NCI-H2227 (cell line): ENCODE results near the gene GABRB3.

Source experiments
- DNase-seq: peaks from one replicate; lab custom pipeline; 2025; ENCODE audit not compliant: unreplicated experiment; lab: John Stamatoyannopoulos, UW

The GABRB3 gene

DNA sequence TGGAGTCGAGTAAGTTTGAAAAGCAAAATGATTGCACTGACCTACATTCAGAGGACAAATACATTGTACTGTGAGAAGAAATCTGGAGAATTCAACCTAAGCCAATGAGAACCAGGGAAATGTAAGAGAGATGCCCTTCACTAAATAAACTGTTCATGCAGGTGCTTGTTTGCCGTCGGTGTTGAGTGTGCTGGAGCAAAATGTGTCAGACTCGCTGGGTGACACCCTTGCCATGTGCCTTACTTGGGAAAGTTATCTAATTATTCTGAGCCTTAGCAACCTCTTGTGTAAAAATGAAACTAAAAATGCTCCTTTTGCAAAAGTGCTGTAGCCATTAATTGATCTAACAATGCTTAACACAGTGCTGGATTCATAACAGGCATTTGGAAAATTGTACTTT lies 140.4 kb downstream of the GABRB3 start:
- DNase-seq, result no peak

- no peak for DNase-seq
Observed at GRCh38 chr15:26631894-26632293, 141.0 kb downstream of the GABRB3 start.

DNA sequence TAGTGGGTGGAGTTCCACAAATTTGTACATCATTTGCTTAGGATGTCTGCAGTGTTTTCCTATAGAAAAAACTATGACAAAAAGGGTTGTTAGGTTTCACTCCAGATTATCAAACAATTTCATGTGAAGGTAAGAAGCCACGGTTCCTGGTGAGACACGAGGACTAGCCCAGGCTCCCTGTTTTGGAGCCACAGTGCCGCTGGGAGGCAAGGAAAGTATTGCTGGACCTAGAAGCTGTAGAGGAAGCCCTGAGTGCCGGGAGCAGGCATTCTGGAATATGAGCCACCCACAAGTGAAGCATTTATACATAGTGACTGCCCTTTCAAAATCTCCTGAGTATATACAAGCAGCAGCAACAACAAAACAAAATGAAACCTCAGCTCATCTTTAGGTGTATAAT lies 142.0 kb downstream of the GABRB3 start:
- no peak for DNase-seq

DNA sequence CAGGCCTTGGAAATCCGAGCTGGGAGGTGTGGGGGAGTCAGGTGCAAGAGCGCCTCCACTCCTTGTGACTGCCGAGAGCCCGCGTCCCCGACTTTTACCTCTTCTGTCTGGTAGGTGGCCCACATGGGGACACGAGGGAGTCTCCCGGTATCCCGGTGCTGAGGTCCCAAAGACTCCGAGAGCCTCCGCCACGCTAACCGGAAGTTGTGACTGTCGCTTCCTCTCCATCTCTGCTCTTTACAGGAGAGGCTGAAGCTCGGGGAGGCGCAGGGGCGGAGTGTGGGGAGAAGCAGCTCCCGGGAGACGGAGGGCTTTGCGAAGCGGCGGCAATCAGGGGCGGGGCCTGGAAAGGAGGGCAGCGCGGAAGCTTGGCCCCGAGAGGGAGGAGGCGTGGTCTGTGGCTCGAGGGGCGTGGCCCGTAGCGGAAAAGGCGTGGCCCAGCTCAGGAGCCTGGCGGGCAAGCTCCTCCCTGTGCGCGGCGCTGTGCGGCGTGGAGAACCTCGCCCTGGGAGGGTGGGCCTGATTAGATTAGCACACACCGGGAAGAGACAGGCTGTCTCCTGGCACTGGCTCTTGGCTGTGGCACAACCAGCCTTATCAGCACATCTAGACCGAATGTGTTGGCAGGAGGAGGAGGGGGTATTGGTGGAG lies 143.9 kb downstream of the GABRB3 start:
- DNase-seq, result peak; percentile 88

- no peak for DNase-seq
Observed at GRCh38 chr15:26628071-26628470, 144.8 kb downstream of the GABRB3 start.

- no peak for DNase-seq
Observed at GRCh38 chr15:26624128-26624527, 148.7 kb downstream of the GABRB3 start.

DNA sequence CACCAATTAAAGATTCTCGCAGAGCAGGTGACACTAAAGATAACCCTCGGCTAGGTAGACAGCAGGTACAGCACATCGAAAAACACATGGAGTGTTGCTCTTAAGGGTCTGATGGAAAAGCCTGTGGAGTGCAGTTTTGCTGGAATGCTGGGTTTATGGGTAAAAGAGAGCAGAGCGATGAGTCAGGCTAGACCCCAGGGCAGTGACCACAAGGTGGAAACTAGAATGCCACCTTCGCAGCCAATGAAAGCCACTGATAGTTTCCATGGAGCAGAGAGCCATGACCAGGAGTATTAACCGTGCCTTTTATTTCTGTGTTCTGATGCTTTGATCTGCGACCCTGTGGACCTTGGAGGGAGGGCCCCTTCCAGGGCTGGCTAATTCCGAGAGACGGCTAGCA lies 149.8 kb downstream of the GABRB3 start:
- no peak for DNase-seq

- DNase-seq, result no peak
Observed at GRCh38 chr15:26621816-26622215, 151.1 kb downstream of the GABRB3 start.

- peak; percentile 16 for DNase-seq
Observed at GRCh38 chr15:26620528-26621458, 152.1 kb downstream of the GABRB3 start.

DNA sequence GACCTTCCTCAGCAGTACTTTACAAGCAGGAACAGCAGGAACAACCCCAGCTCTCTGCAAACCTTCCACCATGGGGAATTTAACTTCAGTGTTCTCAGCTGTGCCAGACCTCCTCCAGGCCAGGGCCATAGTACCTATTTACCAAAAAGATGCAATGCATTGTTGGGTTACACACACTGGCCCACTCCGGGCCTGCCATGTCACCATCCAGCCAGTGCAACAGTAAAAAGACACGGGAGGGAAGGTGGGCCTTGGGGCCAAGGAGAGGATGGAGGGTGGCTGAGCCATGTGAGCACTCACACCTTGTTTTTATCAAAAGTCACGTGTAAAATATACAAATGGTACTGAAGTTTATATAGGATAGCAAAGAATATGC lies 157.0 kb downstream of the GABRB3 start:
- no peak for DNase-seq

DNA sequence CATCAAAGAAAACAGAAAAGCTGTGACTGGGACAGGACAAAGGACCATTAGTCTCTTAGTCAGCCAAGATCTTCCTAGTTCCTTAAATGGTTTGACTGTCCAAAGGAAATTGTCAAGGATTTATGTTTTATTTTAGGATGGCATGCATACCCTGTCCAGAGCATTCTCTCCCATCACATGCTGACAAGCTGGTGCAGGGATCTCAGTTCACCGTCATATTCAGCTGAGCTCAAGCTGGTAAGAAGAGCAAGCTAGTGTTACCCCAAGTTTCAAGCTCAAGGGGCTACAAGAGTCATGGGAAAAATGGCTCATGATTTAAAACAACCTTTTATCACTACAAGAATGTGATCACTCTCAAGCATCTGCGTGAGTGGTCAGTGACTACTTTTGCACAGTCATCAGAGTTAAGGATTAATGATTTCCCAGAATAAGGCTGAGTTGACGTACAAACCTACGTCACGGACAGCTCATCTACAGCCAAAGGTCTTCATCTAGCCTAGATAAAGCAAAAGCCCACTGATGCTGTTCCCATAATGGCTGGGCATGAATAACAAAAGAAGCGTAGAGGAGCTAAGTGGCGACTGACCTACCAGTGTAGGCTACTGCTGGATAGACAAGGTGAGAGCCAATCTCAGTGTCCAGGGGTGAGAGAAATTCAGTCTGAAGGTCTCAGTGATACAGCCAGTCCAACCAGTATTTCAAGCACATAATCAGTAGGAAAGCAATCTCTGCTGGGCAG lies 157.5 kb downstream of the GABRB3 start:
- DNase-seq, result no peak

DNA sequence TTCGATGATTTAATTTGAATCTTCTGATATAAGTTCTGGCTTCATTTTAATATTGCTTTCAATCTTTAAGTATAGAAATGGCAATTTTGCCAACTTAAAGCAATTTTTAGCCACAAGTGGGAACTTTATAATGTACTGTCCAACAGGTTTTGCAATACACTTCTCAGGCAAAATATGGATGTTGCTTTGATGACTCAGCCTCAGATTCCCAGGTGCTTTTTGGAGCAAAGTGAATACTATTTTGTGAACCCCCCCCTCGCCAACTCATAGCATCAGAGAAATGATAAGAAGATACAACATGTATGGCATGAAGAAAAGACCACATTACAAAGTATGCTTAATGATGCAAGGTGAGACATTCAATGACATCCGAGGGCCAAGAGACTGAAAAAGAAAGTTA lies 158.1 kb downstream of the GABRB3 start:
- no peak for DNase-seq

DNA sequence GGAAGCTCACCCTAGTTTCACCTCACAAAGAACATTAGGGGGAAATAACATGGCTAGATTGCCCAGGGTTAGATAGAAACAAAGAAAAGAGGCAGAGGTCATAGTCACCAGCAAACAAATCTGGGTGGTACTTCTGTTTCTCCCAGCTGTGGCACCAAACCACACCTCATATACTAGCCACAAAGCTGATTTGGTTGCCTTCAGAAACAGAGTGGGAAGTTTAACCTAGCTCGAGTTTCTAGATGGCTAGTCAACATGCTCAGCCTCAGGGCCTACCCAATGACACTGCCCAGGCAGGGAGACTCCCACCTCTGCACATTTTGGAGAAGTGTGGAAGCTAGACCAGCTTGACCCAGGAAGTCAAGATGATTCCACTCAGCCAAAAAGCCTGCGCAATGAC lies 174.2 kb downstream of the GABRB3 start:
- no peak for DNase-seq

- no peak for DNase-seq
Observed at GRCh38 chr15:26595611-26596010, 177.3 kb downstream of the GABRB3 start.

GRCh38 chr15:26590676-26591075 lies 182.2 kb downstream of the GABRB3 start:
- DNase-seq, result no peak

DNA sequence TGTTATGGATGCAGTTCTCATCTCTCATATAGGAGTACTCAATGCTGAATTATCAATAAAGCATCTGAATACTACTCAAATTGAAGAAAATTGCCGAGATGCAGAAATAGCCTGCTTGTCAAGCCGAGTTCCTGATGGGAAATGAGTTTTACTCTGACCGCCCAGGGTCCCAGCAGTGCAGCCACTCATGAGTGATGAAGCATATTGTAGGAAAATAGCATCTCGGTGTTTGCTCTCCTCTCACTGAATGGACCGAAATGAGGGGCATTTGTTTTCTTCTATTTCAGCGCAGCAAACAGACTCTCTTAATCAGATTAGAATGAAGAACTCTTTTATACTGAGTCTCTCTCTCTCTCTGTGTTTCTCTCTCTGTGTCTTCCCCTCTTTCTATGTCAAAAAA lies 190.0 kb downstream of the GABRB3 start:
- DNase-seq, result no peak

DNA sequence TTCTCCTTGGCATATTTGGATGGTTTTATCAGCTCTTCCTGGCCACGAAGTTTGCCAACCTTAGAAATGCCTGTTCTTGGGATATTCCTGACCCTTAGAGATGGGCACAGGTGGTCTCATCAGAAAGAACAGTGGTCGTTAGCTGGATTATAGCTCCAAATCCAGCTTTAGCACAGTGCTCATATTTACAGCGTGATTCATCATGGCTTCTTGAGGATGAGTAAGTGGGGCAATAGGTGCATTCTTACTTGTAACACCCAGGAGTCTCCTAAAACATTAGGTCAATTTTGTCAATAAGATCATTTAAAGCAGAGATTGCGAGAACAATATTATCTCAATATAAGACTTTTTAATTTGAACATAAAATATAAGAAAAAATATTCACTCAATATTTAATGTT lies 191.9 kb downstream of the GABRB3 start:
- DNase-seq, result no peak

DNA sequence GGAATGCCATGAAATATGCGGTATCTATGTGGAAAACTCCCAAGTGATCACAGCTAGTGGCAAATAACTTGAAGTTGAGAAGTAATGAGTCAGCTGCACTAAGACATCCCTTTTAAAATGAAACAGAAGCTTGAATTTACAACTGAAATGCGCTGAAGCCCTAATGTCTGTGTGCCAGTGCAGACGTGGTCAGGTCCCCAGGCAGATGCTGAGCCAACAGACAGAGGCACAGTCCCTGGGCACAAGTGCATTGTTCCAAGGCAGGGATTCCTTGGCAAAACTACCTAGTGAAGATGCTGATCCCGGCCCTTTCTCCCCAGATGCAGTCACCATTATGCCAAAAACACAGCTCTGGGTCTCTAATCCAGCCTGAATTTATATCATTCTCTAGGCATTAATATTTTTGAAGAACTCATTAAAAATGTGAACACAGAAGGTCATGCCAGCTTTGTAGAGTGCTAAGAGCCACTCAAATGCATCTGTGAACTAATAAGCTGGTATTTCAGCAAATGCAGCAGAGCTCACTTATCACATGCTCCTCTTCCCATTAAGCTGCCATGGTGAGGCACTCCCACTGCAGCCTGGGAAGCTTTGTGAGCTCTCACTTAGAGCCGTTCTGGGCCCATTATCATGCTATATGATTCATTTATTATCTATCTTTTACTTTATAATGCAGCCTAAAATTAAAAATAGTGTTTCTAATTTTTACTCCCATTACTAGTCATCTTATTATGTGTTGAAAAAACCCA lies 200.1 kb downstream of the GABRB3 start:
- no peak for DNase-seq

- DNase-seq, result no peak
Observed at GRCh38 chr15:26571346-26571745, 201.5 kb downstream of the GABRB3 start.

GRCh38 chr15:26565542-26565941 lies 207.3 kb downstream of the GABRB3 start:
- DNase-seq, result no peak

DNA sequence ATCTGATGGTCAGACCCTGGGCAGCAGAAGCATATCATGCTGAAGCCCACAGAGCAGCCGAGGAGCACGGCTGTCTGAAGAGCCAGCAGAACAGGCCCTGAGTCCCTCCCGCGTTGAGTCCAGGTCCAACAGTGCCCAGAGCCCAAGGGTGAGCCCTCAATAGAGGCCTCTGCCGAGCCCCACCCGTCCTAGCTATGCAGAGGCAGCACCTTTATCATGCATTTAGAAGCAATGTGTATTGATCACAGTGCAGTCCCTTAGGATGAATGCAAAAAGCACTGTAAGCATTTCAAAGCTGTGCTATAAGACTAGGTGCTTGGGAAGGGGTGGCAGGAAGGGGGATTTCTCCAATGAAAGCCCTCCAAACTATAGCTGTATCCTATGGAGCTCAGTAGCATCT lies 208.5 kb downstream of the GABRB3 start:
- no peak for DNase-seq
